Gastrocnemius medialis (tissue), 4 donors: Measurements from ENCODE around the gene SWAP70. TPM values are rescaled to one million over a fixed set of nuclear protein-coding genes. Genes with fewer than 3 reads are reported as not detected.
A peak's percentile ranks its signal among the peaks of the same experiment; 100 is the strongest.

Experiments used
- ATAC-seq, 2 donors: fragments of 150-250 bp; one replicate each; pipeline ENCODE4 v1.9.1; 2016
- DNase-seq, 2 donors: peaks; one replicate each; pipeline ENCODE4 v3.0.0-alpha.2; 2019
- H3K27ac ChIP-seq, 4 donors: fragments of 200-600 bp; sonication (generic); 1 replicate in 1 of 4; 2 replicates in 3 of 4; pipeline ENCODE4 v1.5.1; 2016 to 2018; ENCODE audit warnings: mild to moderate bottlenecking in 2 of 4, moderate library complexity in 1 of 4
- H3K27me3 ChIP-seq, 3 donors: fragments of 200-600 bp; sonication (generic) in 2 of 3; 1 replicate in 1 of 3; 2 replicates in 2 of 3; pipeline versions ENCODE4 v1.5.1 to v1.6.0; 2016 to 2019; ENCODE audit warnings: mild to moderate bottlenecking in 1 of 3, moderate library complexity in 1 of 3
- H3K36me3 ChIP-seq, 2 donors: fragments of 200-600 bp; sonication (generic) in 1 of 2; one replicate each; pipeline ENCODE4 v1.5.1; 2017 to 2018
- H3K4me1 ChIP-seq, 2 donors: fragments of 200-600 bp; sonication (generic) in 1 of 2; one replicate each; pipeline ENCODE4 v1.5.1; 2016 to 2017; ENCODE audit warnings: mild to moderate bottlenecking in 2 of 2
- H3K4me3 ChIP-seq, 4 donors: fragments of 200-600 bp; sonication (generic) in 3 of 4; 1 replicate in 1 of 4; 2 replicates in 3 of 4; pipeline ENCODE4 v1.5.1; 2016 to 2019; ENCODE audit warnings: mild to moderate bottlenecking in 2 of 4
- H3K9me3 ChIP-seq, 3 donors: fragments of 200-600 bp; sonication (generic) in 2 of 3; 1 replicate in 1 of 3; 2 replicates in 2 of 3; pipeline ENCODE4 v1.5.1; 2016 to 2019
- CTCF ChIP-seq, 5 experiments: fragments of 450-650 bp in 3 of 5; fragments of 200-600 bp in 2 of 5; sonication (generic) in 2 of 5; IDR thresholded peaks in 4 of 5; conservative IDR thresholded peaks in 1 of 5; 1 replicate in 4 of 5; 2 replicates in 1 of 5; pipeline ENCODE4 v1.5.1; 2016 to 2019; ENCODE audit warnings: antibody characterized with exemption in 5 of 5, mild to moderate bottlenecking in 3 of 5, moderate library complexity in 3 of 5
- POLR2A ChIP-seq, 2 donors: fragments of 450-650 bp; IDR thresholded peaks; one replicate each; pipeline ENCODE4 v1.6.1; 2017; ENCODE audit warnings: antibody characterized with exemption in 2 of 2, mild to moderate bottlenecking in 2 of 2, moderate library complexity in 2 of 2
- in situ Hi-C, 4 donors: fragments of 200-750 bp; cut with MboI; loops; one replicate each; pipeline versions ENCODE4 v1.15.0 to v1.8.0; 2017; ENCODE audit warnings: low sequenced_read_pairs in 4 of 4
- intact Hi-C: fragments of 100-400 bp; cut with DNase I; formaldehyde crosslinking; loops from one replicate; pipeline ENCODE4 v1.15.1; 2023; ENCODE audit warnings: low total_unique reads
- total RNA-seq, 4 donors: library from RNA; depleted of rRNA; stranded (reverse); fragments of >200 nt; gene quantifications; one replicate each; pipeline versions ENCODE4 v1.1.0 to v1.2.3, GENCODE V29; 2016

Gene SWAP70
- total RNA-seq, 4 donors from 2014 or later, result 6.5 to 14.4 (median 9.1) TPM

- DNase-seq (no peak), ATAC-seq (no peak)
- no peak for TF ChIP-seq CTCF (IDR thresholded peaks at IDR 0.05 in 4 of 5, conservative IDR thresholded peaks at IDR 0.05 in 1 of 5)
- TF ChIP-seq POLR2A (IDR thresholded peaks at IDR 0.05), result no peak
- H3K4me3 ChIP-seq, result no peak overlapping the region
- no peak overlapping the region for H3K27ac ChIP-seq
- H3K4me1 ChIP-seq, result peaks cover 11 to 20% of the 10 kb centered on the region in 2 donors
- in situ Hi-C loops, result loop anchor here in 2 of 4 donors (25.0 kb wide), 2 partner anchors 540 to 965 kb away; partner anchors contain the start of gene ADM (in 1 of the 2)
- no peaks in the 10 kb centered on the region for H3K36me3 ChIP-seq
- intact Hi-C loops, result no loop called here
- no peaks in the 10 kb centered on the region for H3K27me3 ChIP-seq
- no peaks in the 10 kb centered on the region for H3K9me3 ChIP-seq
Measured at GRCh38 chr11:9772218-9772617, 108.3 kb downstream of the SWAP70 start.

GRCh38 chr11:9773524-9773923, 109.6 kb downstream of the SWAP70 start:
- H3K4me1 ChIP-seq, result peaks cover 11 to 20% of the 10 kb centered on the region in 2 donors
- in situ Hi-C loops (loop anchor here in 2 of 4 donors (25.0 kb wide), 2 partner anchors 539 to 964 kb away; partner anchors contain the start of gene ADM (in 1 of the 2)), intact Hi-C loops (no loop called here)
- no peak for ATAC-seq
- H3K27me3 ChIP-seq, result no peaks in the 10 kb centered on the region
- no peak overlapping the region for H3K4me3 ChIP-seq
- H3K9me3 ChIP-seq, result no peaks in the 10 kb centered on the region
- no peak for DNase-seq
- H3K36me3 ChIP-seq, result no peaks in the 10 kb centered on the region
- no peak overlapping the region for H3K27ac ChIP-seq
- TF ChIP-seq CTCF (IDR thresholded peaks at IDR 0.05 in 4 of 5, conservative IDR thresholded peaks at IDR 0.05 in 1 of 5) (no peak), POLR2A (IDR thresholded peaks at IDR 0.05) (no peak)

GRCh38 chr11:9774109-9774508, 110.2 kb downstream of the SWAP70 start:
- in situ Hi-C loops (loop anchor here in 2 of 4 donors (25.0 kb wide), 2 partner anchors 538 to 963 kb away; partner anchors contain the start of gene ADM (in 1 of the 2)), intact Hi-C loops (no loop called here)
- Histone ChIP-seq H3K27ac (peak overlapping the region in 1 of 4 donors; percentile 34), H3K9me3 (no peaks in the 10 kb centered on the region), H3K4me1 (peaks cover 11 to 20% of the 10 kb centered on the region in 2 donors), H3K36me3 (no peaks in the 10 kb centered on the region), H3K4me3 (no peak overlapping the region), H3K27me3 (no peaks in the 10 kb centered on the region)
- ATAC-seq (no peak), DNase-seq (no peak)
- TF ChIP-seq CTCF (IDR thresholded peaks at IDR 0.05 in 4 of 5, conservative IDR thresholded peaks at IDR 0.05 in 1 of 5), result no peak

- H3K27ac ChIP-seq, result peak overlapping the region in 1 of 4 donors; percentile 34
- peaks cover 0 to 7% of the 10 kb centered on the region in 2 donors for H3K36me3 ChIP-seq
- H3K27me3 ChIP-seq, result no peaks in the 10 kb centered on the region
- H3K4me1 ChIP-seq, result peaks cover 11 to 20% of the 10 kb centered on the region in 2 donors
- DNase-seq, result no peak
- ATAC-seq, result peak in 1 of 2 donors; percentile 68
- no peaks in the 10 kb centered on the region for H3K9me3 ChIP-seq
- TF ChIP-seq POLR2A (IDR thresholded peaks at IDR 0.05) (no peak), CTCF (IDR thresholded peaks at IDR 0.05 in 4 of 5, conservative IDR thresholded peaks at IDR 0.05 in 1 of 5) (no peak)
- in situ Hi-C loops (loop anchor here in 2 of 4 donors (25.0 kb wide), 2 partner anchors 538 to 963 kb away; partner anchors contain the start of gene ADM (in 1 of the 2)), intact Hi-C loops (no loop called here)
- no peak overlapping the region for H3K4me3 ChIP-seq
Measured at GRCh38 chr11:9774591-9775397, 110.9 kb downstream of the SWAP70 start.
